ENCODE results near the gene PAXIP1.

PAXIP1 gene

DNA sequence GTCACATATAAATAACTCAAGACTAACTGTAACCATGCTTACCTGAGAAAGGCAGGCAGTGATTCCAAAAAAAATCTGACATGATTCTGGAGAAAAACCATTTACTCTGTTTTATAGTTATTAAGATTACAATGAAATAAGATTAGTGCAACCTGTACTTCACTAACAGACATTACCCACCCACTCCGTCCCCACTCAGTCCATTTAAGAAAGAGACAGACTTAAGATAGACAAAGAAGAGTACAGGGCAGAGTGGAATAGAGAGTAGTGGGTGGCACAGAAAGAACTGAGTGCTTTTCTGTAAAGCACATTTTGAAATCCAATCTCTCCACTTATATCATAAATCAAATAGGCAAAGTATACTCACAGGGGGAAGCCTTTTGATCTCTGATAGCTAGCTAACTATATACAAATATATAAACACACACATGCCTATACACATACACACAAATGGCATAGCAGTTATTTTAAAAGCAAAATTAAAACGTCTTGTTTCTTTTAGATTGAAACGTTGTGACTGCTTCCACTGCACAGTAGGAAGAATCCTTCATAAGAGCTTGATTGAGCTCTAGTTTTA is 11.9 kb downstream of the PAXIP1 start:
- H3K27ac ChIP-seq (replicated peaks; ENCODE audit: low read length) = no peak overlapping the region
- H2BK15ac ChIP-seq (ENCODE audit: low read length) = no peak overlapping the region
- WGBS, 2 donors (ENCODE audit: extremely low coverage in 2 of 2, insufficient read length in 2 of 2, insufficient replicate concordance in 1 of 2) = no CpG with 5 or more reads among the region's 3 CpGs
- H3K4me1 ChIP-seq (ENCODE audit: control insufficient read depth in 2 of 2, insufficient read depth in 1 of 2, low read depth in 1 of 2, low read length in 2 of 2) = no peaks in the 10 kb centered on the region
- no peak overlapping the region for H3K4me2 ChIP-seq (ENCODE audit: insufficient read depth, low read length, poor library complexity, severe bottlenecking)
- no peak overlapping the region for H2BK12ac ChIP-seq (ENCODE audit: low read length)
- no peaks in the 10 kb centered on the region for H3K27me3 ChIP-seq (ENCODE audit: control insufficient read depth in 3 of 3, insufficient read depth in 3 of 3, low read depth in 1 of 3, low read length in 3 of 3)
- no peak overlapping the region for H2BK5ac ChIP-seq (ENCODE audit: low read length)
- no peak overlapping the region for H4K91ac ChIP-seq (ENCODE audit: low read depth, low read length, poor library complexity)
- H3K23ac ChIP-seq (ENCODE audit: low read depth, low read length, poor library complexity) = no peak overlapping the region
- no peak overlapping the region for H4K8ac ChIP-seq (ENCODE audit: low read depth, low read length)
- no peak overlapping the region for H2BK120ac ChIP-seq (ENCODE audit: low read depth, low read length)
- DNase-seq (ENCODE audit: low spot score) = no peak
- H3K4me3 ChIP-seq (ENCODE audit: low read length in 2 of 2) = no peak overlapping the region
- H2AK5ac ChIP-seq (ENCODE audit: low read depth, low read length) = no peak overlapping the region
- no peak overlapping the region for H3K4ac ChIP-seq (ENCODE audit: low read length)
- H3K9ac ChIP-seq (ENCODE audit: low read depth, low read length, poor library complexity) = no peak overlapping the region
- H3K9me3 ChIP-seq (replicated peaks in 1 of 2; ENCODE audit: control insufficient read depth in 2 of 2, insufficient read depth in 1 of 2, low read depth in 1 of 2, low read length in 2 of 2) = no peaks in the 10 kb centered on the region
- no peak overlapping the region for H3K18ac ChIP-seq (ENCODE audit: low read length)
- no peaks in the 10 kb centered on the region for H3K79me1 ChIP-seq (ENCODE audit: low read depth, low read length)
- H3K36me3 ChIP-seq (replicated peaks in 1 of 2; ENCODE audit: control insufficient read depth in 2 of 2, insufficient read depth in 2 of 2, low read length in 2 of 2) = peaks cover 9 to 93% of the 10 kb centered on the region in 2 donors
- H2AFZ ChIP-seq (ENCODE audit: low read length) = no peak overlapping the region
- no peak overlapping the region for H3K14ac ChIP-seq (ENCODE audit: low read length)

DNA sequence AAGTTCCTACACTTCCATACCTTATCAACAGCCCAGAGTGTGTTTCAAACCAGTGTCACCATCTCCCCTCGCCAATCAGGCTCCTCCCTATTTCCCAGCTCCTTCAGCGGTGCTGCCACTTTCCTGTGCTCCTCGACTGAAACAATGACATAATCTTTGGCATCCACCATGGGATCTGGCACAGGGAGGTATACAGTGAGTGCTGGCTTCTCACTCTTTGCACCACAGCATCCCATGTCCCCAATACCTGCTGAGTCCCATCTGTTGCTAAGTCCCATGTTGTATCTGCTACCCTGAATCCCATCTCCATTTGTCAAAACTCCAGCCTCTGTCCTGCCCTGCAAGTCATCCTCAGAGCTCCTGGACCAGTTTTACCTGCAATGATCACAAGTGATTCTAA is 15.4 kb downstream of the PAXIP1 start:
- no peak overlapping the region for H3K4me3 ChIP-seq (ENCODE audit: low read length in 2 of 2)
- H4K8ac ChIP-seq (ENCODE audit: low read depth, low read length) = no peak overlapping the region
- H3K4me2 ChIP-seq (ENCODE audit: insufficient read depth, low read length, poor library complexity, severe bottlenecking) = no peak overlapping the region
- H3K9me3 ChIP-seq (replicated peaks in 1 of 2; ENCODE audit: control insufficient read depth in 2 of 2, insufficient read depth in 1 of 2, low read depth in 1 of 2, low read length in 2 of 2) = no peaks in the 10 kb centered on the region
- no peak overlapping the region for H3K27ac ChIP-seq (replicated peaks; ENCODE audit: low read length)
- H3K27me3 ChIP-seq (ENCODE audit: control insufficient read depth in 3 of 3, insufficient read depth in 3 of 3, low read depth in 1 of 3, low read length in 3 of 3) = no peaks in the 10 kb centered on the region
- H3K4me1 ChIP-seq (ENCODE audit: control insufficient read depth in 2 of 2, insufficient read depth in 1 of 2, low read depth in 1 of 2, low read length in 2 of 2) = no peaks in the 10 kb centered on the region
- no peak overlapping the region for H3K14ac ChIP-seq (ENCODE audit: low read length)
- WGBS, 2 donors (ENCODE audit: extremely low coverage in 2 of 2, insufficient read length in 2 of 2, insufficient replicate concordance in 1 of 2) = no CpG with 5 or more reads among the region's 3 CpGs
- H2BK15ac ChIP-seq (ENCODE audit: low read length) = no peak overlapping the region
- DNase-seq (ENCODE audit: low spot score) = no peak
- no peak overlapping the region for H2AK5ac ChIP-seq (ENCODE audit: low read depth, low read length)
- no peak overlapping the region for H2BK120ac ChIP-seq (ENCODE audit: low read depth, low read length)
- no peak overlapping the region for H2BK12ac ChIP-seq (ENCODE audit: low read length)
- H3K9ac ChIP-seq (ENCODE audit: low read depth, low read length, poor library complexity) = no peak overlapping the region
- H3K4ac ChIP-seq (ENCODE audit: low read length) = no peak overlapping the region
- no peak overlapping the region for H4K91ac ChIP-seq (ENCODE audit: low read depth, low read length, poor library complexity)
- H2AFZ ChIP-seq (ENCODE audit: low read length) = no peak overlapping the region
- H3K23ac ChIP-seq (ENCODE audit: low read depth, low read length, poor library complexity) = no peak overlapping the region
- no peak overlapping the region for H2BK5ac ChIP-seq (ENCODE audit: low read length)
- H3K18ac ChIP-seq (ENCODE audit: low read length) = no peak overlapping the region
- peaks cover 7 to 75% of the 10 kb centered on the region in 2 donors for H3K36me3 ChIP-seq (replicated peaks in 1 of 2; ENCODE audit: control insufficient read depth in 2 of 2, insufficient read depth in 2 of 2, low read length in 2 of 2)
- no peaks in the 10 kb centered on the region for H3K79me1 ChIP-seq (ENCODE audit: low read depth, low read length)

DNA sequence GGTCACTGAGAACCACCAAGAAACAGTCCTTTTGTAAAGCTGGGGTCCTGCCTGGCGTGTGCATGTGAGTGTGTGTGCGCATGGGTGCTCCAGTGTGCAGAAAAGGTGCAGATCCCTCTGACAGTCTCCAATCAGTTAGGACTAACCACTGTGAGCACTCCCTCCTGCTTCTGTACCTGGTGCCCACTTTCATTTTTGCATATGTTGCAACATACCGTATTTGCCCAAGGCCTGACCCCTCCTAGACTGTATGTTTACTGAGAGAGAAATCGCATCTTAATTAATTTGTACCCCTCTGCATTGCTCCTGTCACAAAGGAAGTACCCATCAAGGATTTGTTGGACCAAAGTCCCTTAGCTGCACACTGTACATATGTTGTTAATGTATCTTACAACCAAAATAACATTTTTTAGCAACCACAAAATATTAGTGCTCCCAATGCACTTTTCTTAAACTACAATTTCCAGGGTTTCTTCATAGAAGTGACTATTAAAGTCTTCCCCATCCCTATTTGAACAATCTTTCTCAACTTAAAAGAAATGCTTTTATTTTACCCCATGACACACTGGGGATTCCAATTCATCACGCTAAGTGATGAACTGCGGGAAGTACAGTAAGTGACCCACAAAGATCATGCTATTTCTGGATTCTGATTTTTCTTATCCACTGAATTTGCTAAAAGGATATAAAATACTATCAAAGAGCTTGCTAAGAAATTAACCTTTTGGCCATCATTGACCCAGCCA is 16.6 kb downstream of the PAXIP1 start:
- DNase-seq (ENCODE audit: low spot score) = no peak
- H4K8ac ChIP-seq (ENCODE audit: low read depth, low read length) = no peak overlapping the region
- H3K79me1 ChIP-seq (ENCODE audit: low read depth, low read length) = no peaks in the 10 kb centered on the region
- H2BK15ac ChIP-seq (ENCODE audit: low read length) = no peak overlapping the region
- no peak overlapping the region for H3K18ac ChIP-seq (ENCODE audit: low read length)
- no peaks in the 10 kb centered on the region for H3K27me3 ChIP-seq (ENCODE audit: control insufficient read depth in 3 of 3, insufficient read depth in 3 of 3, low read depth in 1 of 3, low read length in 3 of 3)
- H2BK5ac ChIP-seq (ENCODE audit: low read length) = no peak overlapping the region
- no peaks in the 10 kb centered on the region for H3K4me1 ChIP-seq (ENCODE audit: control insufficient read depth in 2 of 2, insufficient read depth in 1 of 2, low read depth in 1 of 2, low read length in 2 of 2)
- H3K23ac ChIP-seq (ENCODE audit: low read depth, low read length, poor library complexity) = no peak overlapping the region
- no peak overlapping the region for H2BK120ac ChIP-seq (ENCODE audit: low read depth, low read length)
- H3K4me3 ChIP-seq (ENCODE audit: low read length in 2 of 2) = no peak overlapping the region
- no CpG with 5 or more reads among the region's 6 CpGs for WGBS, 2 donors (ENCODE audit: extremely low coverage in 2 of 2, insufficient read length in 2 of 2, insufficient replicate concordance in 1 of 2)
- H3K14ac ChIP-seq (ENCODE audit: low read length) = no peak overlapping the region
- no peak overlapping the region for H2BK12ac ChIP-seq (ENCODE audit: low read length)
- H4K91ac ChIP-seq (ENCODE audit: low read depth, low read length, poor library complexity) = no peak overlapping the region
- H3K27ac ChIP-seq (replicated peaks; ENCODE audit: low read length) = no peak overlapping the region
- H3K4ac ChIP-seq (ENCODE audit: low read length) = no peak overlapping the region
- no peak overlapping the region for H2AK5ac ChIP-seq (ENCODE audit: low read depth, low read length)
- no peak overlapping the region for H3K9ac ChIP-seq (ENCODE audit: low read depth, low read length, poor library complexity)
- no peaks in the 10 kb centered on the region for H3K9me3 ChIP-seq (replicated peaks in 1 of 2; ENCODE audit: control insufficient read depth in 2 of 2, insufficient read depth in 1 of 2, low read depth in 1 of 2, low read length in 2 of 2)
- peaks cover 7 to 76% of the 10 kb centered on the region in 2 donors for H3K36me3 ChIP-seq (replicated peaks in 1 of 2; ENCODE audit: control insufficient read depth in 2 of 2, insufficient read depth in 2 of 2, low read length in 2 of 2)
- H3K4me2 ChIP-seq (ENCODE audit: insufficient read depth, low read length, poor library complexity, severe bottlenecking) = no peak overlapping the region
- no peak overlapping the region for H2AFZ ChIP-seq (ENCODE audit: low read length)

DNA sequence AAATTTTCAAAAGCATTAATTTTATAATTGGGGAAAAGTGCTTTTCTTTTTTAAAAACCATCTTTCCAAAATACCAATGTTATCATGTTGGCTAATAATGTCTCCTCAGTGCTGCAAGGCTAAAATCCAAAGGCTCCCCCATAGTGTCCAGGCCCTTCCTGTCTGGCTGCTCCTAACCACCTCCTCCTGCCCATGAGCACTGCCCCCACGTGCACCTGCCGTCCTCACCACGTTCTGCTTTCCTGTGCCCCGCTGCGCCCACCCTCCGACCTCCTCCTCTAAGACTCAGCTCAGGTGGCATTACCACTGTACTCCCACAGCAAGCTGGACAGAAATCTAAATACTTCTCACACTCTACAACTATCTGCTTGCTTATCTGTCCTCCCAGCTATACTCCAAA is 17.7 kb downstream of the PAXIP1 start:
- no peak overlapping the region for H3K23ac ChIP-seq (ENCODE audit: low read depth, low read length, poor library complexity)
- H2AK5ac ChIP-seq (ENCODE audit: low read depth, low read length) = no peak overlapping the region
- H2AFZ ChIP-seq (ENCODE audit: low read length) = no peak overlapping the region
- H2BK15ac ChIP-seq (ENCODE audit: low read length) = no peak overlapping the region
- no peak overlapping the region for H2BK5ac ChIP-seq (ENCODE audit: low read length)
- no peak overlapping the region for H3K4me2 ChIP-seq (ENCODE audit: insufficient read depth, low read length, poor library complexity, severe bottlenecking)
- H4K8ac ChIP-seq (ENCODE audit: low read depth, low read length) = no peak overlapping the region
- no peak overlapping the region for H3K27ac ChIP-seq (replicated peaks; ENCODE audit: low read length)
- no peak overlapping the region for H4K91ac ChIP-seq (ENCODE audit: low read depth, low read length, poor library complexity)
- no peak overlapping the region for H3K18ac ChIP-seq (ENCODE audit: low read length)
- H3K36me3 ChIP-seq (replicated peaks in 1 of 2; ENCODE audit: control insufficient read depth in 2 of 2, insufficient read depth in 2 of 2, low read length in 2 of 2) = peaks cover 6 to 76% of the 10 kb centered on the region in 2 donors
- no peaks in the 10 kb centered on the region for H3K4me1 ChIP-seq (ENCODE audit: control insufficient read depth in 2 of 2, insufficient read depth in 1 of 2, low read depth in 1 of 2, low read length in 2 of 2)
- H3K9me3 ChIP-seq (replicated peaks in 1 of 2; ENCODE audit: control insufficient read depth in 2 of 2, insufficient read depth in 1 of 2, low read depth in 1 of 2, low read length in 2 of 2) = no peaks in the 10 kb centered on the region
- no peak overlapping the region for H3K14ac ChIP-seq (ENCODE audit: low read length)
- no peak overlapping the region for H3K4me3 ChIP-seq (ENCODE audit: low read length in 2 of 2)
- no peaks in the 10 kb centered on the region for H3K27me3 ChIP-seq (ENCODE audit: control insufficient read depth in 3 of 3, insufficient read depth in 3 of 3, low read depth in 1 of 3, low read length in 3 of 3)
- no peaks in the 10 kb centered on the region for H3K79me1 ChIP-seq (ENCODE audit: low read depth, low read length)
- no peak overlapping the region for H3K4ac ChIP-seq (ENCODE audit: low read length)
- H3K9ac ChIP-seq (ENCODE audit: low read depth, low read length, poor library complexity) = no peak overlapping the region
- no CpG with 5 or more reads among the region's 6 CpGs for WGBS, 2 donors (ENCODE audit: extremely low coverage in 2 of 2, insufficient read length in 2 of 2, insufficient replicate concordance in 1 of 2)
- H2BK120ac ChIP-seq (ENCODE audit: low read depth, low read length) = no peak overlapping the region
- DNase-seq (ENCODE audit: low spot score) = no peak
- no peak overlapping the region for H2BK12ac ChIP-seq (ENCODE audit: low read length)

Measured in neuronal stem cell (in vitro differentiated cells).